NCI-H1930 (cell line): Measurements from ENCODE around the gene PRSS1.

ENCODE experiments used
- DNase-seq, 2 experiments: peaks; one replicate each; lab custom pipeline; 2025; lab: John Stamatoyannopoulos, UW

The PRSS1 gene

GRCh38 chr7:142793156-142793555, 43.9 kb downstream of the PRSS1 start:
- DNase-seq = no peak

GRCh38 chr7:142795339-142795863, 46.1 kb downstream of the PRSS1 start:
- DNase-seq = no peak

DNA sequence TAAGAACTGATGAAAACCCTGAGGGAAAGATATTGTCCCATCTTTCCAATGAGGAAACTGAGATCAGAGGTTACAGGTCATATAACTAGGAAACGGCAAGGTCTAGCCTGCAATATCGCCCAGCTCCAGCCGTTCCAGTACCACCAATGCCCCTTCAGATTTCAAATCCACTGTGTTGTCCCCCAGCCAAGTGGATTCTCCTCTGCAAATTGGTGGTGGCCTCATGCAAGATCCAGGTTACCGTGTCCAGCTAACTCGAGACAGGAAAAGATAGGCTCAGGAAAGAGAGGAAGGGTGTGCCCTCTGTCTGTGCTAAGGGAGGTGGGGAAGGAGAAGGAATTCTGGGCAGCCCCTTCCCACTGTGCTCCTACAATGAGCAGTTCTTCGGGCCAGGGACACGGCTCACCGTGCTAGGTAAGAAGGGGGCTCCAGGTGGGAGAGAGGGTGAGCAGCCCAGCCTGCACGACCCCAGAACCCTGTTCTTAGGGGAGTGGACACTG, 46.8 kb downstream of the PRSS1 start:
- DNase-seq = no peak

- no peak for DNase-seq
Measured at GRCh38 chr7:142796501-142797390, 47.5 kb downstream of the PRSS1 start.

GRCh38 chr7:142797391-142798377, 48.4 kb downstream of the PRSS1 start:
- no peak for DNase-seq

DNA sequence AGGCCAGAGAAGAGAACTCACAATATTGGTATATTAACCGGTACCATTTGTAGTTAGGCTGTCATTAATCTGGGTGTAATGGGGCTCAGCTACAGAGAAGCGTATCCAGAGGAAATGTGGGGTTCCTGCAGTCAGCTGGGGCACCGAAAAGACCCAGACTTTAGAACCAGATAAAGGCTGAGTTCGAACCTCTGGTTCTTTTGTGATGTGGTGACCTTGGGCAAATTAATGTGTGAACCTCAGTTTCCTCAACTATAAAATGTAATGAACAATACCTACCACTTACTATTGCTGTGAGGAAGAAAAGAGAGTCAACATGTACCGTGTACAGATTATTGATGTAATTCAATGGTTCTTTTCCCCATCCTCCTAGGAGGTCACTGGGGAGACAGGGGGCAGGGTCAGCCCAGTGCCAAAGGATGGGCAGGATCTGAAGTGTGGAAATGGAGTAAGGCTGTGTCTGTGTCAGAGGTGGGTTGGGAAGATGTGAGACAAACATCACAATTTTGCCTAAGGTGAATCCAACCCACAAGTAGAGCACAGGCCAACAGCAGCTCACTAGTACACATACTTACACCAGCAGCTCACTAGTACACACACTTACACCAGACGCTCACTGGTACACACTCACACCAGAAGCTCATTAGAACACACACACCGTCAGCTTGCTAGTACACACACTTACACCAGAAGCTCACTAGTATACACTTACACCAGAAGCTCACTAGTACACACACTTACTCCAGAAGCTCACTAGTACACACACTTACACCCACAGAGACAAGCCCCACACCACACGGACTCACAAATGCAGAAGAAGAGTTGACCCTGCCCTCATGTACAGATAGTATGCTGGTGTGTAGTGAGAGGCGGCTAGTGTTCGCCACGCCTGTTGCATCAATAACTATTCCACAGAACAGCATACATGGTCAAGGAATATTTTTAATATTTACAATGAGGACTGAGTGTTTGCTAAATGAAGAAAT, 49.5 kb downstream of the PRSS1 start:
- DNase-seq = no peak

DNA sequence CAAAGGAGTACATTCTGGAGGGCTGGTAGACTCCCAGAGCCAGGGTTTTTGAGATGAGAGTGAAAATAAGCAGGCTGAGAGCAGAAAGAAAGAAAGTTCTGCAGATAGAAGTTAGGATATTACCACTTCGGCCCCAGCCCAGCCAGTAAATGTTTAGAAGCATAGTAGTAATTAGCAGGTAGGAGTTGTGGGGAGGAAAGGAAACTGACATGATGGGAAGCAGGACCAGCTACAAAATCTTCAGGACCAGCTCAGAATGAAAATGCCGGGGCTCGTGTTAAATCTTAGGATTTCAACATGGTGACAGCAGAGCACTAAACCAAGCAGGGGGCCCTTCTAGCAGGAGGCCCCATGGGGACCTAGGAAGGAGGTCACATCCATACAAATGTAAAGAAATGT, 50.2 kb downstream of the PRSS1 start:
- no peak for DNase-seq

DNA sequence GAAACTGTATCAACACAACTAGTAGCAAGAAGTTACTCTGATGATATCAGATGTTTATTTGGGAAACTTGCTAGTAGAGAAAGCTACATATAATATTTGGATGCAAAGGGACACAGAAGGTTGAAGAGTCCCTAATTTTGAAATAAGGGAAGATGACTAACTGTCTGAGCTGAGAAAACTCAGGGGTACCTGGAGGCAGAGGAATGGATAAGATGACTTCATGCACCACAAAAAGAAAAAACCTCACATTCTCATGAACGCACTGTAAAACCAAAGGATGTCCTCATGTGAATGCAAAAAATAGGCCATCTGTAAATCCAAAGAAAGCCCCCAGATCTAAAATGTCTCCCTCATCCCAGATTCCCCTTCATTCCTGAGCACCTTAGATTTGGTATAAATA, 50.8 kb downstream of the PRSS1 start:
- DNase-seq = no peak

DNA sequence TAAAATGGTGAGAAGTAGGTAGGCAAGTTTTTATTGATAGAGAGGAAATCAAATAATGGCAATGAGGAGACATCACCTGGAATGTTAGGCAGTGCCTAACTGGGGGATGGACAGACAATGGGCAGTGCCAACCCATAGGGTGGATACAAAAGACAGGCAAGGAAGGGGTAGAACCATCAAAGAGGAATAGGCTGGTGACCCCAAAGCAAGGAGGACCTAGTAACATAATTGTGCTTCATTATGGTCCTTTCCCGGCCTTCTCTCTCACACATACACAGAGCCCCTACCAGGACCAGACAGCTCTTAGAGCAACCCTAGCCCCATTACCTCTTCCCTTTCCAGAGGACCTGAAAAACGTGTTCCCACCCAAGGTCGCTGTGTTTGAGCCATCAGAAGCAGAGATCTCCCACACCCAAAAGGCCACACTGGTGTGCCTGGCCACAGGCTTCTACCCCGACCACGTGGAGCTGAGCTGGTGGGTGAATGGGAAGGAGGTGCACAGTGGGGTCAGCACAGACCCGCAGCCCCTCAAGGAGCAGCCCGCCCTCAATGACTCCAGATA, 51.5 kb downstream of the PRSS1 start:
- DNase-seq = no peak

GRCh38 chr7:142801601-142802295, 52.5 kb downstream of the PRSS1 start:
- no peak for DNase-seq

- no peak for DNase-seq
Measured at GRCh38 chr7:142802301-142802700, 53.0 kb downstream of the PRSS1 start.
